GM19397 (cell line): ENCODE data around the gene NDUFV2.
A peak's percentile ranks its signal among the peaks of the same experiment; 100 is the strongest.

Experiments
- ATAC-seq: cut with Tn5 transposase; IDR thresholded peaks from one replicate; pipeline ENCODE4 v1.9.1; 2021; ENCODE audit warnings: mild to moderate bottlenecking, moderate library complexity; ENCODE audit not compliant: unreplicated experiment

The NDUFV2 gene

DNA sequence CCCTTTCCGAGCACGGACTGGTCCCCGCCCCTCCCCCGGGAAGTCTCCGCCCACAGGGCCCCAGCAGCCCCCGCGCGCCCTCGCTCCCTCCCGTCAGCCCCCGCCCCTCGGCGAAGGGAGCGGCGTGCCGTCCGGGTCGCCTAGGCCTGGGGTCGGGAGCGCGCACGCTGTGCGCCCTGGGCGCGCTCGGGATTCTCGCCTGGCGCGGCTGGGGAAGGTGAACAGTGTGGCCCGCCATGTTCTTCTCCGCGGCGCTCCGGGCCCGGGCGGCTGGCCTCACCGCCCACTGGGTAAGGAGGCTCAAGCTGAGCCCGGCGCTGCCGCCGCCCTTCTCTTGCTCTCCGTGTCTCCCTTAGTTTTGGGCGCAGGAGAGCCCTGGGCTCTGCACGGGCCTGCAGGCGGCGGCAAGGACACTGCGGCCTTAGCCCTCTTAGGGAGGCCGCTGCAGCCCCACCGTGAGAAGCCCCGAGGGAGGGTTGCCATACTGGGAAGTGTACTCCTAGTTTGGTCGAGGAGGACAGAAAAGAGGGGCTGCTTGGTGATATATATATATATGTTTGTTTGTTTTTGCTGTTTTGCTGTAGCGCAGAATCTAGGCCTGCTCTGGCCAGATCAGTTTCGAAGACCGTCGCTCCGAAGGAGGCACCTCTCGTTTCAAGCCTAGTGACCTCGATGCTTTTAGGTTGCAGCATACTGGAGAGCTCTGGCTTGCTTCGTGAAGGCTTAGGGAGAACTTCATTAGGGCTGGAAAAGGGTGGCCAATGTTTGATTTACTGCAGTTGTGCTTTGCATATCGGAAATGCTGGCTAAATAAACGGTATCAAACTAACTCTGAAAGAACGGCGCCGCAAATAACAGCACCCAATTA is at the start of gene NDUFV2:
TSS of gene NDUFV2 (plus strand) at position 192 of the 868 bp plus-strand sequence. CDS start at position 237, 45 bp downstream.
- ATAC-seq: peak; percentile 98

GRCh38 chr18:9053814-9054213 is 48.7 kb upstream of the NDUFV2 start:
- no peak for ATAC-seq

DNA sequence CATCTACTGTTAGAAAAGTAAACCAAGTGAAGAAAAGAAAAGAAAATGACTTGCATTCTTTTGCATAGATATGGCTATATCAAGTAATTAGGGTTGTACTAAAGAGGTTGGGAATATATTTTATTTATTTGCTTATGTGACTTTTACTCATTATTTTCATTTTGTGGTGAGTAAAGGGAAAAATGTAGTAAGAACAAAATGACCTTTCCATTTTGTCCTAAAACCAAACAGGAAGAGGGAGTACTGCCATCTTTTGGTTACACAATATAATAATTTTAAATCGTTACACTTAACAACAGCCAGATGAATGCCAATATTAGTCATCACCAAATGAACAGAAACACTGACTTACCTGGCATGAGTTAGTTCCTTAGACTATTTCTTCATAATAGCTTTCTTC is 47.3 kb upstream of the NDUFV2 start:
- no peak for ATAC-seq

GRCh38 chr18:9055626-9056025 is 46.9 kb upstream of the NDUFV2 start:
- ATAC-seq: no peak

DNA sequence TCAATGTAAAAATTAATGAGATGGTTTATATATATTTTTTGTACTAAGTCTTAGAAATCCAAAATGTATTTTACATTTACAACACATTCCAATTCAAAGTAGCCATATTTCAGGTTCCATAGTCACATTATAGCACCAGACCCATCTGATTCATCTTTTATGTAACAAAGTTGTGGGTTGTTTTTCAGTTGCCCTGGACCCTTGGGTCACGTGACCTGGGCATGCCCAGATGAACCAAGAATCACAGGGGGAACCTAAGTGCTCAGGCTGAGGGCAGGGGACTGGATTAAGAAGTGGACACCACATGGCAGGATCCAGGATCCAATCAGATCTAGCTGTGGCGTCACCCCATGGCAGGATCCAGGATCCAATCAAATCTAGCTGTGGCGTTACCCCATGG is 44.9 kb upstream of the NDUFV2 start:
- no peak for ATAC-seq

DNA sequence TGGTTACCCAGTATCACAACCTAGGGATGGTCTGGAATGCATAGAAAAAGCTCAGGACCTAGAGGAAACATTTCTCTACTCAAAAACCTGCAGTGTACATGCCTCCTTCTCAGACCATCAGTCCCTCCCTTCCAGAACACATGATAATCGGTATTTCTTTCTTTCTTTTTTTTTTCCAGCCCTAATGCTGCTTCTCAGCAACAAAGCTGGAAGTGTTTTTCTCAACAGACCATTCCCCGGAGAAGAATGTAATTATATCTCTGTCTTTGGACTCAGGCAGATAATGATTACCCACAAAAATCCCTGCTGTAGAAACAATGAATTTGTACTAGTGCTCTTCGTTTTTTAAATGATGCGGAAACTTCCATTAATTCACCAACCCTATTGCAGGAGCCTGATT is 44.1 kb upstream of the NDUFV2 start:
- ATAC-seq: no peak

GRCh38 chr18:9062418-9062751 is 40.1 kb upstream of the NDUFV2 start:
- ATAC-seq: no peak

GRCh38 chr18:9065864-9066263 is 36.6 kb upstream of the NDUFV2 start:
- no peak for ATAC-seq

DNA sequence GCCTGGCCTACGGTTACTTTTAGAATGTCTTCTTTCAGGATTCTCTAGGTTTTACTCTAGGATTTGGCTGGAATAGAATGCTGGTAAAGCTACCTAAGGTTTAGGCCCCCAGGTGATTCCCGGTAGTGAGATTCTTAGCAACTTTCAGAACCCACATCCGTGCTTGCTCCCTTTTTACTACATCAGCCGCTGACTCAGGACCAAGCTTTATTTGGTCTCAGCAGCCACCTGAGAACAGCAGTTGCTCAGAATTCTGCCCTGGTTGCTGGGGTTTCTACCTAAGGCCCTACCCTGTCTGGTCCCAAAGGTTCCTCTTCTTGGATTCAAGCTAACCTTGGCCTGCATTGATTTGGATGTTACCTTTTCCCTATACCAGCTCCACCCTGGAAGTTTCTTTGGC is 36.1 kb upstream of the NDUFV2 start:
- ATAC-seq: peak; percentile 35

DNA sequence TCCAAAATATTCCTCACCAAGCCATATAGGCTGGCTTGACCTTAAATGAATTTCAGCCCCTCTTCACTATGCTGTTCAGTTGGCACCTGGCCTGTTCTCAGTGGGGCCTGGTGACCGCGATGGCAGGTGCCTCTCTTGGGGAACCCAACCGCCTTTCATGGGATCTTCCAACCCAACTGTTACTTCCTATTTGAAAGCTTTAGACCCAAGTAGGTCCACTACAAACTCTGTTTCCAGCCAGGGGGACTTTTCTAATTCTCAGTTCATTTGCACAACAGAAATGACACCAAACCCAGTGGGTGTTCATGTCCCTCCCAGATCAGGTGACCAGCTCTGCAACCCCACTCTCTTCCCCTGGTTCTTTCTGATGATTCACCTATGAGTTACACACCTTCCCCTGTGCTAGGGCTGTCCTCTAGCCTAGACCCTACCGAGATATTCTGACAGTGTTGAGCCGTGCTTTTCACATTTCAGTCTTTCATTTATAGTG is 35.6 kb upstream of the NDUFV2 start:
- ATAC-seq: peak; percentile 58

DNA sequence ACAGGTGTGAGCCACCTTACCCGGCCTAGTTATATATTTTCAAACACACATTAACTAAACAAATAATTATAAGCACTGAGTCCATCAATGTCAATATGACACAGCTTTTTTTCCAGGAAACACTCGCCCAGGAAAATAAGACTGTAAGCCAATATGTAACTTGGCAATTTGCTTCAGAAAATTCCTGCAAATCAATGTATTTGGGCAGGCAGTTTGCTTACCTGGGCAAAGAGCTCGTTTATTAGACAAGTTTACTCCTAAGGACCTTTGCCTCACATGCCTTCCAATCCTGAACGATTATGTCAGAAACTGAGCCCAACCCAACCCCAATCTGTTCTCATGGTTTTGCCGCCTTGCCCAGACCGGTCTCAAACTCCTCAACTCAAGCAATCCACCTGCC is 34.7 kb upstream of the NDUFV2 start:
- ATAC-seq: no peak

DNA sequence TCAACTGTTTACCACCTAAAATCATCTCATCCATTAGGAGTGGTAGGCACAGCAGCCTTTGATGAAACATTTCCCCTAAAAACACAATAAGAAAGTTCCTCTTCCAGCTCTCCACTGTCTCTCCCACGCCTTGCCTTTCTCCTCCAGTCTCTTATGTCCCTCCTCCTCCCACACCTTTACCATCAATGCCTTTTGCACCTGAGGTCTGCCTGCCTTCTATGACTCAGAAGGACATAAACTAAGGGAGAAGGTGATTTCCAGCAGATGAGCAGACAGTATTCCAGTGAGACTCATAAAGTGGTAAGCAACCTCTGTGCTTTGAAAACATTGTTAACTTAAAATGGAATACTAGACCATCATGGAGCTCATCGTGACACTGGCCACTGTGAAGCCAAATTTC is 34.2 kb upstream of the NDUFV2 start:
- no peak for ATAC-seq

DNA sequence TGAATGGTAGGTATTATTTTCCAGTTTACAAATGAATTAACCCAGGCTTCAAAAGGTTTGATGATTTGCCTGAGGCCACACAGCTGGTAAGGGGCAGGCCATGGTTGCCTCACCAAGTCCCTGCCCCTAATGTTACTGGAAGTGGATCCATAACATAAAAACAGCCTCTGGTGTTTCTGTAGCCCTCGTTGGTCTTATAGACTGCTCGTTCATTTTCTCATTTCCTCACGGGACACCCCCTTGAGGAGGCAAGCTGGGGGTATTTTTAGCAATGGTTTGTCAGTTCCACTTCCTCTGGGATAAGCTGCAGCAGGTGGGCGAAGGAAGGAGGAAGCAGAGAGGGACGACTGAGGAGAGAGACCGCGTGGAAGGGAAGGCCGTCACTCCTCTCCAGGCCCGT is 32.9 kb upstream of the NDUFV2 start:
- no peak for ATAC-seq

DNA sequence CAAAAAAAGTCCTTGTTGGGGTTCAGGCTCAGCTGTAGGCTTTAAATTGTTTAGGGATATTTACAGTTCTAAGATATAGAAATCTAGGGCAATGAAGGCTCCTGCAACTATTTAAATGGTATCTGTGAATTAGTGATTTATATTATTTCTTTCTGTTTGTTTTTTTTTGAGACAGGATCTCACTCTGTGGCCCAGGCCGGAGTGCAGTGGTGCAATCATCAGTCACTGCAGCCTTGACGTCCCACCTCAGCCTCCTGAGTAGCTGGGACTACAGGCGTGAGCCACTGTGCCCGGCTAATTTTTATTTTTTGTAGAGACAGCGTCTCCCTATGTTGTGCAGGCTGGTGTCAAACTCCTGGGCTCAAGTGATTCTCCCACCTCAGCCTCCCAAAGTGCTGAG is 32.3 kb upstream of the NDUFV2 start:
- no peak for ATAC-seq

DNA sequence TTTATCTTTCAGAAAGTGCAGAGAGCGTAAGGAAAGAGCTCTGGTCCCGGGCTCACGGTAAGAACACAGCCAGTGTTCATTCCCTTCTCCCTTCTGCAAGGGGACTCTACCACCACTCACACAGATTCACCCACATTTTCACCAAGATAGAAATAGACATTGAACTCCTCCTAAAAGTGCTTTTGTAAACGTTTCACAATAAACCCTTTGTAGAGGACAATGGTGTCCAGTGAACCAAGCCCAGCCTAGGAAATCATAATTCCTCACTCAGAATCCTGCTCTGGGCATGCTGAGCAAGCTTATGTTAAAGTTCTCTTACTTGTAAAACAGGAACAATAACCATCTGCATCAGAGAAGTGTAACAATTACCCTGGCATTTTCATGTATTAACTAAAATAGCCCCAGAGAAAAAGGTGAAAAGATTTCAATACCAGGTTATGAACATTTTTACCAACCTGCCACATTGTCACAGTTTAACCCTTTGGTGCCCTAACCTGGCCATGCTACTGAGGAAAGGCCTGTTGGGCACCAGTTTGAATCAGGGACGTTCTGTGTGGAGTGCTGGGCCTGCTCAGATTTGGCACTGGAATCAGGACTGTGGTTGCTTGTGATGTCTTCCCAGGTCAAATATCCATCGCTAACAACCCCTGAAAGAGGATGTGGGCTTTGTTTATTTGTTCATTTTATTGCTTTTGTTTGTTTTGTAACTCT is 22.5 kb upstream of the NDUFV2 start:
- ATAC-seq: no peak

GRCh38 chr18:9081940-9082339 is 20.6 kb upstream of the NDUFV2 start:
- ATAC-seq: no peak

GRCh38 chr18:9082711-9083510 is 19.6 kb upstream of the NDUFV2 start:
- peak; percentile 80 for ATAC-seq

DNA sequence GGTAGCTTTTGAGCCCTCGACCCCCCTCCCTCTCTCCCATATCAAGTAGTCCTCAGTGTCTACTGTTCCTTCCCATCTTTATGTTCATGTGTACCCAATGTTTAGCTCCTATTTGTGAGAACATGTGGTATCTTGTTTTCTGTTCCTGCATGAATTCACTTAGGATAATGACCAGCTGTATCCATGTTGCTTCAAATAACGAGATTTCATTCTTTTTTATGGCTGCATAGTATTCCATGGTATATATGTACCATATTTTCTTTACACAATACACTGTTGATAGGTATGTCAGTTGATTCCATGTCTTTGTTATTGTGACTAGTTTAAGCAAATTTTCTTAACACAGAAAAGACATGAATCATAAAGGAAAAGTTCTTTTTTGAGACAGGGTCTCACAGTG is 16.5 kb upstream of the NDUFV2 start:
- no peak for ATAC-seq

DNA sequence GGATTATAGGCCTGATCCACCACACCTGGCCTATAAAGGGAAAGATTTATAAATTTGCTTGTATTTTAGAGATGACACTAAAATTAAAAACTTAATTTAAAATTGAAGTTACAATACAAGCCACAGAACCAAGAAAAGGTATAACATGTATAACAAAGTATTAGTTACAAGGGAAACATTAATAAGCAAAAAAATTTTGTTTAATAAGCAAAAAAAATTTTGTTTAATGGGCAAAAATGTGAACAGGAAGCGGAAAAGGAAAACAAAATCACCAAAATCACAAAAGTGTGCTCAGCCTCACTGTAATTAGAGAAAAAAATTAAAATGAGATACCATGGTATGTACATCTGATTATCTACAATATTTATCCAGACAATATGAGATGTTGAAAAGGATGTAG is 15.9 kb upstream of the NDUFV2 start:
- ATAC-seq: no peak

GRCh38 chr18:9087144-9087543 is 15.4 kb upstream of the NDUFV2 start:
- ATAC-seq: no peak

DNA sequence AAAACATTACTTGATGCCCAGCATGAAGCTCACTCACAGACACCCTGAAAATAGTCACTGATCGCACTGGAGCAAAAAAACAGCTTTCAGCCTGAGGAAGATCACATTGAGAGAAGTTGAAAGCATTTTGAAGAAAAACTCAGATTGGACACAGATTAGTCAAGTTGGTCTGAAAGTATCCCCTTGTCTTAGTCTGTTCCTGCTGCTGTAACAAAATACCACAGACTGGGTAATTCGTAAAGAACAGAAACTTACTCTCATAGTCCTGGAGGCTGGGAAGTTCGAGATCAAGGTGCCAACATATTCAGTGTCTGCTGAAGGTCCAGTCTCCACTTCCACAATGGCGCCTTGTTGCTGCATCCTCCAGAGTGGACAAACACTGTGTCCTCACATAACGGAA is 14.2 kb upstream of the NDUFV2 start:
- no peak for ATAC-seq
